Testis (tissue), 2 donors: ENCODE measurements around the gene PTTG2.

Experiments
- CTCF ChIP-seq, 3 experiments: fragments of 450-650 bp in 2 of 3; fragments of 200-600 bp in 1 of 3; sonication (generic) in 1 of 3; IDR thresholded peaks; one replicate each; pipeline ENCODE4 v1.5.1; 2016 to 2019; ENCODE audit warnings: antibody characterized with exemption in 3 of 3, mild to moderate bottlenecking in 2 of 3, moderate library complexity in 1 of 3
- POLR2A ChIP-seq: fragments of 450-650 bp; IDR thresholded peaks from one replicate; pipeline ENCODE4 v1.6.1; 2017; ENCODE audit warnings: antibody characterized with exemption, mild to moderate bottlenecking, moderate library complexity

- TF ChIP-seq CTCF (IDR thresholded peaks at IDR 0.05) (no peak), POLR2A (no peak)
Observed at GRCh38 chr4:38005637-38006036, 45.4 kb downstream of the PTTG2 start.
